OCI-LY7 (cell line): ENCODE data around the gene WDR43. TPM values are rescaled to one million over a fixed set of nuclear protein-coding genes. Genes with fewer than 3 reads are reported as not detected.

Experiments used
- BruUV-seq: library from RNA; stranded (reverse); fragments of 400-500 nt; replicated peaks from 2 replicates; lab custom pipeline; 2021; lab: Mats Ljungman, UMichigan
- CTCF ChIA-PET: fragments of 300-600 bp; sonication (Branson Sonifier 250); formaldehyde crosslinking; loops from one replicate; lab custom pipeline; 2022; ENCODE audit warnings: antibody characterized with exemption; ENCODE audit not compliant: unreplicated experiment; lab: Charles Lee
- POLR2A ChIA-PET: fragments of 300-600 bp; sonication (Branson Sonifier 250); formaldehyde crosslinking; loops from one replicate; lab custom pipeline; 2022; ENCODE audit warnings: antibody characterized with exemption; lab: Charles Lee
- DNase-seq: peaks from one replicate; pipeline ENCODE4 v3.0.0-alpha.2; 2015; ENCODE audit warnings: low spot score
- H2AFZ ChIP-seq: fragments of 200-600 bp; sonication (generic), shearing (Covaris generic); 2 replicates; pipeline ENCODE4 v1.6.1; 2014; ENCODE audit warnings: mild to moderate bottlenecking, antibody characterized with exemption, low read length, moderate library complexity
- H3K27ac ChIP-seq: fragments of 200-600 bp; sonication (generic); 2 replicates; pipeline ENCODE4 v1.5.1; 2014; ENCODE audit warnings: mixed run types, low read depth, mild to moderate bottlenecking, moderate library complexity, low read length, inconsistent platforms; ENCODE audit not compliant: poor library complexity, severe bottlenecking
- H3K36me3 ChIP-seq: fragments of 200-600 bp; sonication (generic); 2 replicates; pipeline ENCODE4 v1.6.1; 2014; ENCODE audit warnings: mild to moderate bottlenecking, antibody characterized with exemption, low read length, moderate library complexity, mixed read lengths; ENCODE audit not compliant: insufficient read depth
- H3K4me1 ChIP-seq: fragments of 200-600 bp; sonication (generic); 2 replicates; pipeline ENCODE4 v1.5.1; 2014; ENCODE audit warnings: mild to moderate bottlenecking, low read length; ENCODE audit not compliant: insufficient read depth, poor library complexity, severe bottlenecking
- H3K4me2 ChIP-seq: fragments of 200-600 bp; sonication (generic); 2 replicates; pipeline ENCODE4 v1.6.1; 2014; ENCODE audit warnings: mild to moderate bottlenecking, low read length
- H3K4me3 ChIP-seq: fragments of 200-600 bp; sonication (generic); 2 replicates; pipeline ENCODE4 v1.5.1; 2014; ENCODE audit warnings: mild to moderate bottlenecking, low read depth, low read length; ENCODE audit not compliant: poor library complexity, severe bottlenecking
- H3K79me2 ChIP-seq: fragments of 200-600 bp; sonication (generic); 2 replicates; pipeline ENCODE4 v1.6.1; 2016; ENCODE audit warnings: low read depth, mild to moderate bottlenecking, low read length, moderate library complexity, mixed read lengths; ENCODE audit not compliant: insufficient read depth
- H3K9me2 ChIP-seq: fragments of 200-600 bp; sonication (generic); 2 replicates; pipeline ENCODE4 v1.6.1; 2016; ENCODE audit warnings: mild to moderate bottlenecking, low read length, mixed read lengths; ENCODE audit not compliant: insufficient read depth
- H3K9me3 ChIP-seq: fragments of 200-600 bp; sonication (generic); 2 replicates; pipeline ENCODE4 v1.6.1; 2014; ENCODE audit warnings: mild to moderate bottlenecking, mixed run types, low read length, mixed read lengths
- H4K20me1 ChIP-seq: fragments of 200-600 bp; sonication (generic); 2 replicates; pipeline ENCODE4 v1.6.1; 2014; ENCODE audit warnings: mild to moderate bottlenecking, antibody characterized with exemption, low read length, moderate library complexity, mixed read lengths; ENCODE audit not compliant: insufficient read depth
- EZH2phosphoT487 ChIP-seq: fragments of 200-600 bp; sonication (generic); IDR thresholded peaks from 2 replicates; pipeline ENCODE4 v1.6.1; 2018; ENCODE audit warnings: low read depth, borderline replicate concordance, mild to moderate bottlenecking, mixed run types, antibody characterized with exemption, low read length, moderate library complexity, mixed read lengths
- intact Hi-C: fragments of 100-400 bp; cut with micrococcal nuclease; formaldehyde crosslinking; loops from one replicate; pipeline ENCODE4 v1.10.0; 2022; ENCODE audit not compliant: unreplicated experiment
- total RNA-seq, 2 experiments: library from RNA; depleted of rRNA in 1 of 2; stranded (reverse); fragments of >200 nt in 1 of 2; shearing (Covaris generic) in 1 of 2; gene quantifications; 2 replicates each; pipeline ENCODE4 v1.2.3, GENCODE V29; 2014 to 2022
- TF ChIP-seq, protein P1 (sequence below): fragments of 200-600 bp; sonication (generic); conservative IDR thresholded peaks from 2 replicates; pipeline ENCODE4 v1.5.1; 2014; ENCODE audit warnings: mild to moderate bottlenecking, antibody characterized with exemption, low read length, moderate library complexity, mixed read lengths

Gene WDR43
- total RNA-seq, 2 experiments from 2014 or later: 78.8 to 111 TPM

DNA sequence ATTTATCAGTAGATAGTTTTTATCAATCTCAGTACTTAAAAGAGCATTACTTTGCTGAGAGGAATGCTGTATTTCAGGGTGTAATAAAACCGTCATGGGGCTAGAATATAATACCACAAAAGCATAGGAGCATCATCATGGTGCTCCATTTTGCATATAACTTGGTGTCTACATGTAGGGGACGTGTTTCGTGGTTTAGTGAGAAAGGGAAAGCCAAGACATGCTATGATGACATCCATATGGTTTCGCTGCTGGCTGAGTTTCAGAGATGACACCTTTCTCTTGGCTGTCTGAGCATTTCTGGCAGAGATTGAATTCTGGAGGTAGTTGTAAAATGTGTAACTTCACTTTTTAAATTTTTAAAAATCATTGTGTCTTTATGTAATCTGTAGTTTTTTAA lies 32.4 kb downstream of the WDR43 start:
- 0 out of 2 replicates have a peak, but pooled peaks cover 7% of the 10 kb centered on the region for H4K20me1 ChIP-seq
- ChIA-PET CTCF (no interaction called here), POLR2A (no interaction called here)
- H3K9me3 ChIP-seq: no peaks in the 10 kb centered on the region
- H3K36me3 ChIP-seq: peaks cover 100% of the 10 kb centered on the region
- H2AFZ ChIP-seq: no peak overlapping the region
- intact Hi-C loops: no loop called here
- H3K79me2 ChIP-seq: peaks cover 22% of the 10 kb centered on the region; the same call in 1 of the 2 replicates
- H3K27ac ChIP-seq: no peak overlapping the region
- TF ChIP-seq EZH2phosphoT487: no peak
- TF ChIP-seq, protein P1, sequence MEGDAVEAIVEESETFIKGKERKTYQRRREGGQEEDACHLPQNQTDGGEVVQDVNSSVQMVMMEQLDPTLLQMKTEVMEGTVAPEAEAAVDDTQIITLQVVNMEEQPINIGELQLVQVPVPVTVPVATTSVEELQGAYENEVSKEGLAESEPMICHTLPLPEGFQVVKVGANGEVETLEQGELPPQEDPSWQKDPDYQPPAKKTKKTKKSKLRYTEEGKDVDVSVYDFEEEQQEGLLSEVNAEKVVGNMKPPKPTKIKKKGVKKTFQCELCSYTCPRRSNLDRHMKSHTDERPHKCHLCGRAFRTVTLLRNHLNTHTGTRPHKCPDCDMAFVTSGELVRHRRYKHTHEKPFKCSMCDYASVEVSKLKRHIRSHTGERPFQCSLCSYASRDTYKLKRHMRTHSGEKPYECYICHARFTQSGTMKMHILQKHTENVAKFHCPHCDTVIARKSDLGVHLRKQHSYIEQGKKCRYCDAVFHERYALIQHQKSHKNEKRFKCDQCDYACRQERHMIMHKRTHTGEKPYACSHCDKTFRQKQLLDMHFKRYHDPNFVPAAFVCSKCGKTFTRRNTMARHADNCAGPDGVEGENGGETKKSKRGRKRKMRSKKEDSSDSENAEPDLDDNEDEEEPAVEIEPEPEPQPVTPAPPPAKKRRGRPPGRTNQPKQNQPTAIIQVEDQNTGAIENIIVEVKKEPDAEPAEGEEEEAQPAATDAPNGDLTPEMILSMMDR: no peak
- no peak for DNase-seq
- H3K4me1 ChIP-seq: no peaks in the 10 kb centered on the region
- H3K9me2 ChIP-seq: no peaks in the 10 kb centered on the region
- no peak overlapping the region for H3K4me3 ChIP-seq
- no peak overlapping the region for H3K4me2 ChIP-seq
- BruUV-seq: no TSS peak

DNA sequence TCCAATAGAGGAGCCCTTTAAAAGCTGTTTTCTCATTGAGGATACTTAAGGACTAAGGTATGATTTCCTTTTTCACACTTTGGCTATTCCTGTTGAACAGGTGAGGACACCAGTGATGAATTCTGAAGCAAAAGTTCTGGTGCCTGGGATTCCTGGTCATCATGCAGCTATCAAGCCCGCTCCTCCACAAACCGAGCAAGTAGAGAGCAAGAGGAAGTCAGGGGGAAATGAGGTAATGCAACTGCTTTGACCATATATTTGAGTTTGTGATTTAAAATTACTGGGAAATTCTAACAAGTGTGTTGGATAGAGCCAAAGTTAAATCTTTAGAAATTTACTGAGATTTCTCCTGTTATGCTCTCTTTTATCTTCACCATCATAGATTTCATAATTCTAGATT lies 33.0 kb downstream of the WDR43 start:
- Histone ChIP-seq H3K36me3 (peaks cover 100% of the 10 kb centered on the region), H3K4me1 (no peaks in the 10 kb centered on the region), H3K27ac (no peak overlapping the region), H3K4me2 (no peak overlapping the region), H3K79me2 (peaks cover 24% of the 10 kb centered on the region; the same call in 1 of the 2 replicates), H3K4me3 (no peak overlapping the region), H2AFZ (no peak overlapping the region), H3K9me3 (no peaks in the 10 kb centered on the region), H4K20me1 (0 out of 2 replicates have a peak, but pooled peaks cover 7% of the 10 kb centered on the region), H3K9me2 (no peaks in the 10 kb centered on the region)
- POLR2A ChIA-PET: interaction anchor here (2.8 kb wide), 1 partner anchor 18 kb away, joined by 10 read pairs; no protein-coding TSS in a partner anchor
- no TSS peak for BruUV-seq
- intact Hi-C loops: no loop called here
- CTCF ChIA-PET: no interaction called here
- no peak for DNase-seq
- no peak for TF ChIP-seq EZH2phosphoT487
- TF ChIP-seq, protein P1: no peak

- no peak for TF ChIP-seq EZH2phosphoT487
- TF ChIP-seq, protein P1: no peak
- no peaks in the 10 kb centered on the region for H3K9me2 ChIP-seq
- BruUV-seq: no TSS peak
- peaks cover 100% of the 10 kb centered on the region for H3K36me3 ChIP-seq
- H3K27ac ChIP-seq: no peak overlapping the region
- DNase-seq: no peak
- H3K4me2 ChIP-seq: no peak overlapping the region
- ChIA-PET POLR2A (interaction anchor here (0.8 to 2.8 kb wide), 4 partner anchors 9 to 78 kb away, joined by 4 to 10 read pairs (median 6); no protein-coding TSS in a partner anchor), CTCF (no interaction called here)
- 0 out of 2 replicates have a peak, but pooled peaks cover 7% of the 10 kb centered on the region for H4K20me1 ChIP-seq
- peaks cover 28% of the 10 kb centered on the region; the same call in 1 of the 2 replicates for H3K79me2 ChIP-seq
- H3K4me3 ChIP-seq: no peak overlapping the region
- H2AFZ ChIP-seq: no peak overlapping the region
- intact Hi-C loops: no loop called here
- H3K9me3 ChIP-seq: no peaks in the 10 kb centered on the region
- H3K4me1 ChIP-seq: no peaks in the 10 kb centered on the region
Observed at GRCh38 chr2:28927878-28928277, 33.4 kb downstream of the WDR43 start.
